Keratinocyte (primary cell): ENCODE measurements around the gene TTPAL.

Experiments
- CTCF ChIP-seq, 3 experiments: IDR thresholded peaks in 1 of 3; conservative IDR thresholded peaks in 1 of 3; optimal IDR thresholded peaks in 1 of 3; 2 replicates in 2 of 3; 3 replicates in 1 of 3; pipeline versions ENCODE3 to v1.5.1; 2011; ENCODE audit warnings: low read length in 3 of 3, mild to moderate bottlenecking in 3 of 3, moderate library complexity in 2 of 3, control low read depth in 1 of 3, inconsistent platforms in 1 of 3; ENCODE audit not compliant: insufficient read depth in 2 of 3; ENCODE audit errors: extremely low read depth in 1 of 3
- EZH2 ChIP-seq: IDR thresholded peaks from one replicate; pipeline ENCODE4 v1.6.1; 2012; ENCODE audit warnings: inconsistent platforms, mild to moderate bottlenecking, low read length, moderate library complexity

- TF ChIP-seq CTCF (optimal IDR thresholded peaks at IDR 0.05 in 1 of 3, IDR thresholded peaks at IDR 0.05 in 1 of 3, conservative IDR thresholded peaks at IDR 0.05 in 1 of 3; ENCODE audit: extremely low read depth in 1 of 3, insufficient read depth in 2 of 3, low read length in 3 of 3), result no peak
- TF ChIP-seq EZH2, result no peak
Measured at GRCh38 chr20:44461142-44461802, 14.4 kb upstream of the TTPAL start.
